Measurements from ENCODE around the gene SLC17A8.
"Not testable (repeated sequence)": the region's sequence is repeated elsewhere in the genome, so short reads cannot be mapped to it uniquely, and the experiment has no call there.

Gene SLC17A8

GRCh38 chr12:100422646-100423045, 65.8 kb downstream of the SLC17A8 start:
- DNase-seq (ENCODE audit: insufficient read length, low spot score) (no peak), FAIRE-seq (no peak)
- TF ChIP-seq CTCF (IDR thresholded peaks at IDR 0.05; ENCODE audit: insufficient read depth, missing control alignments): no peak

GRCh38 chr12:100426145-100426544, 69.3 kb downstream of the SLC17A8 start:
- FAIRE-seq (no peak), DNase-seq (ENCODE audit: insufficient read length, low spot score) (no peak)
- TF ChIP-seq CTCF (IDR thresholded peaks at IDR 0.05; ENCODE audit: insufficient read depth, missing control alignments): no peak

GRCh38 chr12:100427078-100427477, 70.2 kb downstream of the SLC17A8 start:
- no peak for FAIRE-seq
- no peak for TF ChIP-seq CTCF (IDR thresholded peaks at IDR 0.05; ENCODE audit: insufficient read depth, missing control alignments)
- no peak for DNase-seq (ENCODE audit: insufficient read length, low spot score)

GRCh38 chr12:100430251-100430650, 73.4 kb downstream of the SLC17A8 start:
- not testable (repeated sequence) for DNase-seq (ENCODE audit: insufficient read length, low spot score); FAIRE-seq

- FAIRE-seq (no peak), DNase-seq (ENCODE audit: insufficient read length, low spot score) (no peak)
- no peak for TF ChIP-seq CTCF (IDR thresholded peaks at IDR 0.05; ENCODE audit: insufficient read depth, missing control alignments)
Measured at GRCh38 chr12:100433701-100434100, 76.8 kb downstream of the SLC17A8 start.

GRCh38 chr12:100434177-100434576, 77.3 kb downstream of the SLC17A8 start:
- no peak for FAIRE-seq
- TF ChIP-seq CTCF (IDR thresholded peaks at IDR 0.05; ENCODE audit: insufficient read depth, missing control alignments): no peak
- DNase-seq (ENCODE audit: insufficient read length, low spot score): no peak

- no peak for FAIRE-seq
- DNase-seq (ENCODE audit: insufficient read length, low spot score): no peak
- no peak for TF ChIP-seq CTCF (IDR thresholded peaks at IDR 0.05; ENCODE audit: insufficient read depth, missing control alignments)
Measured at GRCh38 chr12:100435957-100436356, 79.1 kb downstream of the SLC17A8 start.

Data from D721Med (cell line).